Activated CD8-positive, alpha-beta memory T cell treated with anti-CD3 and anti-CD28 coated beads, Interleukin-2, amount 50 U/mL, for 4 hours (primary cell): Measurements from ENCODE around the gene RBFOX2.

Experiments used
- DNase-seq: peaks from one replicate; pipeline ENCODE4 v3.0.0-alpha.2; 2020

Gene RBFOX2

GRCh38 chr22:35921044-35921443 lies 107.6 kb downstream of the RBFOX2 start:
- no peak for DNase-seq

DNA sequence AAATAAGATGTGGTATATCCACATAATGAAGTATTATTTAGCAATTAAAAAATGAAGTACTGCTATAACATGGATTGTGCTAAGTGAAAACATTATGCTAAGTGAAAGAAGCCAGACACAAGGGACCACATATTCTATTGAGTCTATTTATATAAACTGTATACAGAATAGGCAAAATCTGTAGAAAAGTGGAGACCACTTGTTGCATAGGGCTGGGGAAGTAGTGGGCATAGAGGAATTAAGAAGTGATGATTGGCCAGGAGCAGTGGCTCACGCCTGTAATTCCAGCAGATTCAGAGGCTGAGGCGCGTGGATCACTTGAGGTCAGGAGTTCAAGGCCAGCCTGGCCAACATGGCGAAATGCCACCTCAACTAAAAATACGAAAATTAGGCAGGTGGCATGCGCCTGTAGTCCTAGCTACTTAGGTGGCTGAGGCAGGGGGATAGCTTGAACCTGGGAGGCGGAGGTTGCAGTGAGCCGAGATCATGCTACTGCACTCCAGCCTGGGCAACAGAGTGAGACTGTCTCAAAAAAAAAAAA lies 109.6 kb downstream of the RBFOX2 start:
- no peak for DNase-seq

- no peak for DNase-seq
Measured at GRCh38 chr22:35918456-35918855, 110.2 kb downstream of the RBFOX2 start.

DNA sequence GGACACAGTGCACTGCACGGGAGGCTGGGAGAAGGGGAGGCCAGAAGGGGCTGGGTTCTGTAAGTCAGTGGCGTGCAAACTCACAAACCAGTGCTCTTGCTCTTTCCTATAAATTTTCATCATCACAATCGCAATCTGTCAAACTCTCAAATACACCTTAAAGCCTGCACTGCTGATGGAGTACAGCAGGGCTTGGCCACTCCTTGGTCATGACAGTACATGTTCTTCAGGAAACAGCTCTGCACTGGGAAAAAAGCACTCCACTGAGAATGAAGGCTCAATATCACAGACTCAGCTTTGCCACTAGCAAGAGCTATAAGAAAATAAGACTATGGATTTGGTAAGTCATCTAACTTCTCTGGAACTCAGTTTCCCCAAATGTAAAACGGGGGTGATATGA lies 111.0 kb downstream of the RBFOX2 start:
- DNase-seq: no peak

DNA sequence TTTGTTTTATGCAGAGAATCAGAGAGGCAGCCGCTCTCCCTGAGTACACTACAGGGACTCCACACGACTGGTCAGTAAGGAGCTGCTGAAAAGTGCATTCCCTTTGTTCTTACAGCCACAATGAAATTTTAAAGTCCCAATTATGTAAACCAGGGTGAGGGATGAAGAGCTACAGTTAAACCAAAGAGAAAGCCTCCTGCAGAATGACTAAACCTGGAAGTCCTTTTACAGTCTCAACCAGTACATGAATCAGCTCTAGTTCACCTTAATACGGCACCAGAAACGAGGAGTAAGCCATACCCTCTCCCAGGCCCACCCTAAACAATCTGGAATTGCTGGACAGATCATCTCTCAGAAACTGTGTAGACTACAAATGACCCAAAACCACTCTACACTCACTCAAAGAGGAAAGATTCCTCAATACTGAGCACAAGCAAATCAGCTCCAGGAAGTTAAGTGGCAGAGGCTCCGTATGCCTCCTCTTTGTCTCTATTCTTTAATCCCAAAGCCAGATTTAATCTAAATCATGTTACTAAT lies 113.1 kb downstream of the RBFOX2 start:
- DNase-seq: no peak

GRCh38 chr22:35914665-35915476 lies 113.8 kb downstream of the RBFOX2 start:
- DNase-seq: no peak

GRCh38 chr22:35914357-35914664 lies 114.3 kb downstream of the RBFOX2 start:
- no peak for DNase-seq

DNA sequence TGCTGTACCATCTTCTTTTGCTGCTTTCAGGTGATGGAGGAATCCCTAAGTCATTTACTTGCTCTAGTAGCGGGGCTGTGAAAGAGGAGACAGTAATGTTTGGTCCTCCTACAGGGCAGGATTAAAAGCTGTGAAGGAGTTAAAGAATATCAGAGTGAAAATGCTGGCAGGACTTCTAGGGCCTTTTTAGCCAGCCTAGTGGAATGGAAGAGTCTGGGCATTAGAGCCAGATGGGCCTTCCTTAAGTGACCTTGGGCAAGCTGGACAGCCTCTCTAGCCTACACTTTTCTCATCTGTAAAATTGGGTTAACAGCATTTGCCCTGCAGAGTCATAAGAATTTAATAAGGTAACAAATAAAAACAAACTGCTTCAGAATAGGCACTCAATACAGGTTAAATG lies 114.7 kb downstream of the RBFOX2 start:
- no peak for DNase-seq

- DNase-seq: no peak
Measured at GRCh38 chr22:35912658-35913057, 116.0 kb downstream of the RBFOX2 start.

DNA sequence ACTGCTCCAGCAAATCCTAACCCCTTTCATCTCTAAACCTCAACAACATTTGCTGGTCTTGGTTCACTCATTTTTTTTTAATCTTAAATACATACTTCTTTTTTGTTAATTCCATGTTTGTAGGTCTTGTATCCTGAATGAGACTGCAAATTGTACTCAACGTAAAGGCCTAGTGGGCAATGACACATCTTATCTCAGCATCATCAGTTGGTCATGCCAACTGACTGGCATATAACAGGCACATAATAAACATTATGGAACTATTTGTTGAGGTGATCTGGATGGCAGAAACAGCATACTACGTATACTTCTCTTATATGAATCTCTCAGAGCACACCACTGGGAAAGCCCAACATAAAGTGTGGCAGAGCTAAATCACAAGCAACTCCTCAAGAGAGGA lies 116.7 kb downstream of the RBFOX2 start:
- no peak for DNase-seq

- no peak for DNase-seq
Measured at GRCh38 chr22:35910926-35911325, 117.7 kb downstream of the RBFOX2 start.

DNA sequence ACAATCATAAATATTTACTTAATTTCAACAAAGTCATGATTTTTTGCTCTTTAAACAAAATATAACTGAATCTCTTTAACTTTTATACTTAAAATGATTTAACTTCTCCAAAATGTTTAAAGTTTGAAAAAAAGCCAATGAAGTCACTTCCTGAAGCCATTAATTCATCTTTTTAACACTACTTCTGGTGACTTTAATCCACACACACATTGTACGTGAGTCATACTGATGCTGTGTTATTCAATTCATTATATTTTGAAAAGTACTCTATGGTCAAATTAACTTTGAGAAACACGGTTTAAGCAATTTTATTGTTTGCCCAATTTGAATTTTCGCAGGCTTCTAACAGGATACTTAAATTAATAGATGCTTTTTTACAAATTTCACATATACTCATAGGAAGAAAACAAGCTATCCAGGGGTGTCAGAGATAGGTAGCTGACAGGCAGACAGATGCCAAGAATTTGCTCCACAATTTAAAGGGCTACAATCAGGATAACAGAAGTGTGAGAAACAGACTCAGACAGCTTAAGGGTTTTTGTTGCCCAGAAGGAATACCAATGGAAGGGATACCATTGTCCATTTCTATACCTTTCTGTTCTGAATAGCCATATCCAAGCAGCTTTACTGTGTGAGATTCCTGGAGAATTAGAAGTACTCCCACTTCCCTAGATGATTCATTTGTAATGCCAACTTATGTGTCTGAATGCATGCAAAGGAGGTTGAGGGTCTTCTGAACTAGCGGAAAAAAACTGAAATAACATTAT lies 118.4 kb downstream of the RBFOX2 start:
- DNase-seq: no peak

DNA sequence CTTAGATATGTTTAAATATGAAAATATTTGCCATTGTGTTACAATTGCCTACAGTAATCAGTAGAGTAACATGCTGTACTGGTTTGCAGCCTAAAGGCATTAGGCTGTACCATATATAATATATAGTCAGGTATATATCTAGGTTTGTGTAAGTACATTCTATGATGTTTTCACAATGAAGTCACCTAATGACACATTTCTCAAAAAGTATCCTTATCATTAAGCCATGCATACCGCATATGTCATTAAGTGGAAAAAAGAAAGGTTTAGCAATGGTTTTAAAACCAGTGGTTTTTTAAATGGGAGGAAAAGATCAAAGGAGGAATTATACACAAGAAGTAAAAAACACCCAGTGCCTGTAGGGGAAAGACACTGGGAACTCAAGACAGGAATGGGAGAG lies 122.7 kb downstream of the RBFOX2 start:
- DNase-seq: no peak

GRCh38 chr22:35904752-35905151 lies 123.9 kb downstream of the RBFOX2 start:
- DNase-seq: no peak

DNA sequence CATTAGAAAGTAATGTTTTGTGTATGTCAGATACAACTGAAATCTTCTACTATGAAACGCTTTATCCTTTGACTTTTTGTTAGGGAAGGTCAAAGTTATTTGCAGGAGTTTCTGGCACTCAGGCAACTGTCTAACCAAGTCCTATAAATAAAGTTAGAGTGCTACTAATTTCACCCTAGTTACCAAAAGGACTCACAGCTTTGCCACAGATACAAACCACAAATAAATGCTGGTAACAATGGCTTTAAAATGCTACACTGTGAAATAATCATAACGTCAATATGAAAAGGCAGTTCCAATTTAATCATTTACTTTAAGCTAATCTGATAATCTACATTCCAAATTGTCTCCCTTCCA lies 124.3 kb downstream of the RBFOX2 start:
- DNase-seq: no peak

DNA sequence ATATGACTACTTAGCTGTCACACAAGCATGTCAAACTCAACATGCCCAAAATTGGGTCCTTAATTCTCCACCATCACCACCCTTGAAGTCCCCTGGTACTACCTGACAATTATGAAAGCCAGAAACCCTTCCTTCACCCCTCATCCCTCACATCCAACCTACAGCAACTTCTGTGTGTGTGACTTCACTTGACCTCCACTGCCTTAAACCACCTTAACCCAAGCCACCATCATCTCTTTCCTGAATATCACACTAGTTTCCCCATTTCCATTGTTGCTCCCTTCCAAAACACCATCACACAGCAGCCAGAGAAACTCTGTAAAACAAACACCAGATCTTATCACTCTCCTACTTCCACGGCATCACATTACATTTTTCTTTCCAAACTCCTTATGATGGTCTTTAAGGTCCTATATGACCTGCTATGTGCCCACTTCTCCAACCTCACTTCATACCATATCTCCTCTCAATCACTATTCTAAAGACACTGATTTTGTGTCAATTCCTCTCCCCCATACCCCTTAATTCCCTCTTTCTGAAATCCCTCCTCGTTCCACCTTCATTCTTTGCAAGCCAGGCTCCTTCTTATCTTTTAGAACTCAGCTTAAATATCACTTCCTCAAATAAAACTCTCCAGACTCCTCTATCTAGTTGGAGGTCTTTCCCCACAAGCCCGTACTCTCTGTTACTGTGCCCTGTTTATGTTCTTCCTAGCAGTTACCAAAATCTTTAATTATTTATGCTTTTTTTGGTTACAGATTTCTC lies 124.9 kb downstream of the RBFOX2 start:
- no peak for DNase-seq

GRCh38 chr22:35900483-35901168 lies 128.0 kb downstream of the RBFOX2 start:
- DNase-seq: no peak

DNA sequence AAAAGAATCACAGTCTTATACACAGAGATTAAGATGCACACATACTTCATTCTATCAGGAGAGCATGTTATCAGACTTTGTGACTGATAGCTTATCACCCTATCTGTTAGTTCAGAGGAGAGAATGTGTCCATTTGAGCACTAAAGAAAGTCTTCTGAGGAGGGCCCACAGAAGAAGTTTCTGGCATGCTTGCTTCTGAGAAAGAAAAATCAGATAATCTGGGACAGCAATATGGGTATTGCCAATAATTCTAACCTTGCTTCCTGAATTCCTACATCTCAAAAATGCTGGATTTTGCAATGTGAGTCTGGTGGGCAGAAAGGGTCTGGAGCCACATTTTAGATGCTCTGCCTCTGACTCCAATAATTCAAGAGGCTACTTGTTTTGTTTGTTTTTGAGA lies 128.9 kb downstream of the RBFOX2 start:
- no peak for DNase-seq

DNA sequence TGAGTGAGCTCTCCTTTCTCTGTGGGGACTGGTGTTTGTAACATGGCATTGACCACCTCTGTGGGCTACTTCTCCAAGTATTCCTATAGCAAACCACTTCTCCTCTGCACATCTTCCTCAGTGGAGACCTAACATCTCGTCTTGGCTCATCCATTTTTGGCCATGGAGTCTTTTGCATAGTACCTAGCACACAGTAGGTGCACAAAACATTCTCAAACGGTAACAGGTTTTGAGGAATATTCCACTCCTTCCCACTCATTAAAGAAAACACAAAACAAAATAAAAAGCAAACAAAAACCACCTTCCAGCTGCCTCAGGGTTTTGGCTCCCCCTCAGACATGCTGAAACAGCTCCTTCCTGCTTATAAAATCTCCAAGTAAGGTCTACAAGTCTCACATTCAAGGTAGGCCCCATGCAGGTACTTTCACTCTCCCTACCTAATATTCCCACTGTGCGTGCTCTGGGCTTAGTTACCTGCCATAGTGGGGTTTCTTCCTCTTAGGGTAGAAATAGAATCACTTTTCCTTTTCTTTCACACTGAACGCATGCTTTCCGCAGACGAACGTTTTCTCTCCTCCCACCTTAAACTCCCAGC lies 132.4 kb downstream of the RBFOX2 start:
- no peak for DNase-seq

DNA sequence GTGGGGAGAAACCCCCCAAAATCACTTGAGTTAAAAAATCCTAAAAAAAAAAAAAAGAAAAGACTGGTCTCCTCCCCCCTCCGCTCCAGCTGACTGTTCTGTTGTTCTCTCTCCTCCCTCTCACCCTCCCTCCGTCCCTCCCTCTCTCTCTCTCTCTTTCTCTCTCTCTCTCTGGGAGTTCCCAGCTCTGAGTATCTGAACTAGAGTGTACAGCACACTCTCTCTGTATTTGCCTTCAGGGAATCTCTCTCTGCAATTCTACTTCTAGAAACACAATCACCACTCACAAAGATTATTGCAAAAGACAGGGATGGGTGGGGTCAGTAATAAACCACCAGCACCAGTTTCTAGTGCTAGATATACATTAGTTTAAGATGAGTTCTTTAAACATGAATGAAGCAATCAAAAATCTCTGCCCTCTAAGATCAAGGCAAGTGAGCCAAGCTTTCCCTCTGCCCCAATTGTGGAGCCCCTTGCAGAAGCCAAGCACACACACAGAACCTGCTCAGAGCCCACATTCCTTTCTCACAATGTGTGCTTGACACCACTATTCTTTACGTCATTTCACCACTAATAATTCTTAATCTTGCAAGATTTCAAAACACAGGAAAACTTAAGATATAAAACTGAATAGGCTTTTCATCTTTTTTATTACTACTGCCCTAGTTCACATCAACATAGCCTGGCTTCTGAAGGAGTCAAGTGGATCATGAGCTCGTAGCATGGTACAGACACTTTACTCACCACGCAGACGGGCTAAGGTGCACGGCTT lies 133.5 kb downstream of the RBFOX2 start:
- no peak for DNase-seq

DNA sequence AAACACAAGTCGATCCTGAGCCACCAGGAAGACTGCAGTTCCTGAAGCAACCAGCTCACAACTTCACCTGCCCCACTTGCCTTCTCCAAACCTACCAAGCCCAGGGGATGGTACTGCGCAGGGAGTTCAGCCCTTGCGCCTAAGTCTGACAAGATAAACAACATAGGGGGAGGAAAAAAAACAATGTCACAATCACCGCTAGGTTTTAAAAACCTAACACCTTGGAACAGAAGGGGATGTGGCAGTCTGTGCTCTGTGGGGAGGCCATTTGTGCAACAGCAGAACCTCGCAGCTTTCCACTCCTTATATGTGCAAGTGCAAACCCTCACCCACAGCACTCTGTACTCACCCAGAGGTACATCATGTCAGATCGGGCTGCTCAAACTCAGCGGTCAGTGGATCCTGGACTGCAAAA lies 134.2 kb downstream of the RBFOX2 start:
- DNase-seq: no peak

DNA sequence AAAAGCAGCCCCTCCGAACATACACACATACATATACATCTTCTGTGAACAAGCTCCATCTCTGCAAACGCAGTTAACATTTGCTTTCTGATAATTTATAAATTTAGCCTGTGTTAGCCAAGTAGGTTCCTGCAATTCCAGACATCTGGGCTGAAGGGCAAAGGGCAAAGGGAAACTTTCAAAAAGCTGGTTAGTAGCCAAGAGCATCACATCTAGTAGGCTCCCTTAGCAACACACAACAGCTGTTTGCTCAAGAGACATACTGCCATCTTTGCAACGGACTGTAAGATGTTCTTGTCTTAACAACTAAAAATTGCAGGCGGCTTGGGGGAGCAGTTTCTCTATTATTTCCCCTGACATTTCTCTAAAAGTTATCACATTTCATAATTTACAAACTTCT lies 134.9 kb downstream of the RBFOX2 start:
- DNase-seq: no peak
